Endothelial cell of umbilical vein (primary cell): ENCODE results near the gene GREB1. TPM values are rescaled to one million over a fixed set of nuclear protein-coding genes. Genes with fewer than 3 reads are reported as not detected.

Experiments used
- BruUV-seq: library from RNA; stranded (reverse); fragments of 400-500 nt; replicated peaks from 2 replicates; lab custom pipeline; 2021; lab: Mats Ljungman, UMichigan
- CTCF ChIA-PET: fragments of 300-600, 350-600 bp; sonication (Branson Sonifier 250); formaldehyde crosslinking; loops from one replicate; lab custom pipeline; 2021; ENCODE audit warnings: antibody characterized with exemption, inconsistent platforms; lab: Charles Lee
- POLR2A ChIA-PET: fragments of 300-600, 350-600 bp; sonication (Branson Sonifier 250); formaldehyde crosslinking; loops from one replicate; lab custom pipeline; 2021; ENCODE audit warnings: antibody characterized with exemption, inconsistent platforms; lab: Charles Lee
- DNase-seq: peaks from one replicate; pipeline ENCODE4 v3.0.0-alpha.2; 2011; ENCODE audit warnings: low read depth, low spot score
- FAIRE-seq: peaks from 2 replicates; lab custom pipeline; 2011; peaks lifted over from hg19 to GRCh38; lab: Jason Lieb, UNC
- H2AFZ ChIP-seq: 2 replicates; pipeline ENCODE4 v1.6.0; 2012; ENCODE audit warnings: low read depth, low read length, control low read depth, inconsistent platforms
- H3K27ac ChIP-seq: 2 replicates; pipeline ENCODE4 v1.5.1; 2011; ENCODE audit warnings: low read depth, mild to moderate bottlenecking, control low read depth, low read length, moderate library complexity; ENCODE audit not compliant: insufficient read depth
- H3K27me3 ChIP-seq, 2 experiments: 2 replicates each; pipeline versions ENCODE4 v1.6.0 to v1.6.1; 2011; ENCODE audit warnings: low read length in 2 of 2, mixed read lengths in 1 of 2; ENCODE audit not compliant: control insufficient read depth in 2 of 2, insufficient read depth in 2 of 2
- H3K36me3 ChIP-seq, 2 experiments: 2 replicates in 1 of 2; 3 replicates in 1 of 2; pipeline ENCODE4 v1.5.1; 2011; ENCODE audit warnings: low read length in 2 of 2, mild to moderate bottlenecking in 1 of 2, moderate library complexity in 1 of 2; ENCODE audit not compliant: control insufficient read depth in 2 of 2, insufficient read depth in 2 of 2; ENCODE audit errors: extremely low read depth in 1 of 2
- H3K4me1 ChIP-seq: 3 replicates; pipeline ENCODE4 v1.5.1; 2011; ENCODE audit warnings: mild to moderate bottlenecking, low read length; ENCODE audit not compliant: control insufficient read depth, insufficient read depth; ENCODE audit errors: extremely low read depth
- H3K4me2 ChIP-seq: 2 replicates; pipeline ENCODE4 v1.6.1; 2011; ENCODE audit warnings: low read length, control low read depth, mixed read lengths; ENCODE audit not compliant: insufficient read depth
- H3K4me3 ChIP-seq, 3 experiments: fragments of 200-600 bp in 1 of 3; sonication (generic), shearing (Covaris generic) in 1 of 3; replicated peaks in 1 of 3; 2 replicates each; pipeline ENCODE4 v1.5.1; 2011 to 2016; ENCODE audit warnings: control low read depth in 3 of 3, low read length in 3 of 3, mild to moderate bottlenecking in 2 of 3, inconsistent platforms in 1 of 3, low read depth in 1 of 3, moderate library complexity in 1 of 3; ENCODE audit not compliant: insufficient read depth in 1 of 3
- H3K79me2 ChIP-seq: 2 replicates; pipeline ENCODE4 v1.6.0; 2012; ENCODE audit warnings: low read length, inconsistent platforms; ENCODE audit not compliant: control insufficient read depth, insufficient read depth
- H3K9ac ChIP-seq: replicated peaks from 2 replicates; pipeline ENCODE3; 2011; ENCODE audit warnings: low read length, control low read depth; ENCODE audit not compliant: insufficient read depth; ENCODE audit errors: extremely low read depth
- H3K9me1 ChIP-seq: replicated peaks from 3 replicates; pipeline ENCODE4 v1.6.0; 2011; ENCODE audit warnings: mild to moderate bottlenecking, low read length; ENCODE audit not compliant: control insufficient read depth, insufficient read depth; ENCODE audit errors: extremely low read depth
- H3K9me3 ChIP-seq: replicated peaks from 2 replicates; pipeline ENCODE4 v1.5.1; 2012; ENCODE audit warnings: low read length, inconsistent platforms; ENCODE audit not compliant: control insufficient read depth, insufficient read depth
- H4K20me1 ChIP-seq: replicated peaks from 2 replicates; pipeline ENCODE3; 2011; ENCODE audit warnings: mild to moderate bottlenecking, low read length; ENCODE audit not compliant: control insufficient read depth, insufficient read depth; ENCODE audit errors: extremely low read depth
- EZH2 ChIP-seq: IDR thresholded peaks from 2 replicates; pipeline ENCODE4 v1.6.1; 2012; ENCODE audit warnings: borderline replicate concordance, low read depth, mild to moderate bottlenecking, moderate library complexity, low read length, inconsistent platforms; ENCODE audit not compliant: severe bottlenecking
- FOS ChIP-seq: IDR thresholded peaks from 2 replicates; pipeline ENCODE4 v1.6.1; 2011; ENCODE audit warnings: mild to moderate bottlenecking, low read length, moderate library complexity, borderline replicate concordance; ENCODE audit not compliant: insufficient read depth
- GATA2 ChIP-seq: IDR thresholded peaks from 2 replicates; pipeline ENCODE4 v1.7.0; 2011; ENCODE audit warnings: low read depth, mild to moderate bottlenecking, moderate library complexity, mixed read lengths, low read length; ENCODE audit not compliant: insufficient read length, insufficient read depth
- JUN ChIP-seq: IDR thresholded peaks from 2 replicates; pipeline ENCODE4 v1.6.1; 2011; ENCODE audit warnings: borderline replicate concordance, low read depth; ENCODE audit not compliant: insufficient read length, insufficient read depth
- MAX ChIP-seq: IDR thresholded peaks from 2 replicates; pipeline ENCODE4 v1.6.1; 2011; ENCODE audit not compliant: insufficient read depth, insufficient read length
- dilution Hi-C: fragments of 300-500 bp; cut with MboI; formaldehyde crosslinking; loops from one replicate; pipeline ENCODE4 v1.15.0; 2019; ENCODE audit warnings: low sequenced_read_pairs; ENCODE audit not compliant: extremely low pct_ligation_motif_present
- intact Hi-C: fragments of 100-400 bp; cut with micrococcal nuclease; formaldehyde crosslinking; loops from one replicate; pipeline ENCODE4 v1.10.0; 2022
- polyA plus RNA-seq, 4 experiments: library from polyadenylated mRNA; depleted of rRNA in 3 of 4; stranded (reverse) in 3 of 4; unstranded in 1 of 4; fragments of >200 nt; gene quantifications; 2 replicates each; pipeline versions ENCODE4 v1.2.1 to v1.2.3, GENCODE V29; 2011 to 2012; ENCODE audit warnings: missing spikeins in 1 of 4
- total RNA-seq: library from RNA; stranded (reverse); gene quantifications from 2 replicates; pipeline ENCODE4 v1.2.3, GENCODE V29; 2021
- TF ChIP-seq, protein P1 (sequence below), 2 donors: IDR thresholded peaks; 1 replicate in 1 of 2; 2 replicates in 1 of 2; pipeline ENCODE4 v1.5.1; 2011; ENCODE audit warnings: low read length in 2 of 2, mild to moderate bottlenecking in 2 of 2, moderate library complexity in 2 of 2, control low read depth in 1 of 2, inconsistent platforms in 1 of 2, low read depth in 1 of 2; ENCODE audit not compliant: insufficient read depth in 1 of 2; ENCODE audit errors: extremely low read depth in 1 of 2

GREB1 gene
- total and polyA plus RNA-seq, 2 donors (not counting 3 experiments of a cell fraction or from before 2014, with no cell fraction given), result 0.17 to 0.58 TPM

DNA sequence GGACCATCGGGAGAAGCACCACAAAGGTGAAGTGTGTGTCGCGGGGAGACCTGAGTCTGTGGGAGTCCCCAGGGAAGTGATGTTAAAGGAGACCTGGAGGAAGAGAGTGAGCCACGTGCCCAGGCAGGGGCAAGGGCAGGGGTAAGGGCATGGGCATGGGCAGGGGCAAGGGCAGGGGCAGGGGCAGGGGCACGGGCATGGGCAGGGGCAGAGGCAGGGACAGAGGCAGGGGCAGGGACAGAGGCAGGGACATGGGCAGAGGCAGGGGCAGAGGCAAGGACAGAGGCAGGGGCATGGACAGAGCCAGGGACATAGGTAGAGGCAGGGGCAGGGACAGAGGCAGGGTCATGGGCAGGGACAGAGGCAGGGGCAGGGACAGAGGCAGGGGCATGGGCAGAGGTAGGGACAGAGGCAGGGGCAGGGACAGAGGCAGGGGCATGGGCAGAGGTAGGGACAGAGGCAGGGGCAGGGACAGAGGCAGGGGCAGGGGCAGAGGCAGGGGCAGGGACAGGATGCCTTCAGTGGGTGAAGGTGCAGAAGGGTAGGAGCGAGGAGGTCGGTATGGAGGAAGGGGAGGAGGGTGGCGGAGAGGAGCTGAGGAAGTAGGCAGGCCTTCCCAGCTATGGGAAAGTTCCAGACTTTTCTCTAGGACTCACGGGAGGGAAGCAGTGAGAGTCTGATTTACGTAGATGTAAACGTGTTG lies 102.9 kb downstream of the GREB1 start:
- Histone ChIP-seq H3K4me1 (no peaks in the 10 kb centered on the region), H3K4me2 (no peak overlapping the region), H3K9me1 (no peaks in the 10 kb centered on the region), H4K20me1 (no peaks in the 10 kb centered on the region), H3K4me3 (no peak overlapping the region), H3K36me3 (no peaks in the 10 kb centered on the region), H3K79me2 (no peaks in the 10 kb centered on the region), H3K27ac (no peak overlapping the region), H3K27me3 (no peaks in the 10 kb centered on the region), H2AFZ (no peak overlapping the region), H3K9ac (no peak overlapping the region), H3K9me3 (no peaks in the 10 kb centered on the region)
- FAIRE-seq (no peak), DNase-seq (no peak)
- no peak for TF ChIP-seq JUN
- no peak for TF ChIP-seq MAX
- POLR2A ChIA-PET, result no interaction called here
- CTCF ChIA-PET, result no interaction called here
- BruUV-seq, result no TSS peak
- intact Hi-C loops, result no loop called here
- dilution Hi-C loops, result no loop called here

GRCh38 chr2:11637546-11637945 lies 103.7 kb downstream of the GREB1 start:
- CTCF ChIA-PET, result no interaction called here
- H3K4me2 ChIP-seq, result no peak overlapping the region
- H3K79me2 ChIP-seq, result no peaks in the 10 kb centered on the region
- H3K4me3 ChIP-seq, result no peak overlapping the region
- H3K36me3 ChIP-seq, result no peaks in the 10 kb centered on the region
- intact Hi-C loops (no loop called here), dilution Hi-C loops (no loop called here)
- no peaks in the 10 kb centered on the region for H3K27me3 ChIP-seq
- FAIRE-seq, result no peak
- no peak overlapping the region for H2AFZ ChIP-seq
- POLR2A ChIA-PET, result no interaction called here
- TF ChIP-seq, protein P1, sequence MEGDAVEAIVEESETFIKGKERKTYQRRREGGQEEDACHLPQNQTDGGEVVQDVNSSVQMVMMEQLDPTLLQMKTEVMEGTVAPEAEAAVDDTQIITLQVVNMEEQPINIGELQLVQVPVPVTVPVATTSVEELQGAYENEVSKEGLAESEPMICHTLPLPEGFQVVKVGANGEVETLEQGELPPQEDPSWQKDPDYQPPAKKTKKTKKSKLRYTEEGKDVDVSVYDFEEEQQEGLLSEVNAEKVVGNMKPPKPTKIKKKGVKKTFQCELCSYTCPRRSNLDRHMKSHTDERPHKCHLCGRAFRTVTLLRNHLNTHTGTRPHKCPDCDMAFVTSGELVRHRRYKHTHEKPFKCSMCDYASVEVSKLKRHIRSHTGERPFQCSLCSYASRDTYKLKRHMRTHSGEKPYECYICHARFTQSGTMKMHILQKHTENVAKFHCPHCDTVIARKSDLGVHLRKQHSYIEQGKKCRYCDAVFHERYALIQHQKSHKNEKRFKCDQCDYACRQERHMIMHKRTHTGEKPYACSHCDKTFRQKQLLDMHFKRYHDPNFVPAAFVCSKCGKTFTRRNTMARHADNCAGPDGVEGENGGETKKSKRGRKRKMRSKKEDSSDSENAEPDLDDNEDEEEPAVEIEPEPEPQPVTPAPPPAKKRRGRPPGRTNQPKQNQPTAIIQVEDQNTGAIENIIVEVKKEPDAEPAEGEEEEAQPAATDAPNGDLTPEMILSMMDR (IDR thresholded peaks at IDR 0.05; ENCODE audit: extremely low read depth in 1 of 2, insufficient read depth in 1 of 2, low read depth in 1 of 2, low read length in 2 of 2), result no peak
- no peak for TF ChIP-seq FOS
- no peak for TF ChIP-seq GATA2
- TF ChIP-seq EZH2, result no peak
- H3K4me1 ChIP-seq, result no peaks in the 10 kb centered on the region
- H3K27ac ChIP-seq, result no peak overlapping the region
- H3K9me1 ChIP-seq, result no peaks in the 10 kb centered on the region
- H3K9ac ChIP-seq, result no peak overlapping the region
- H3K9me3 ChIP-seq, result no peaks in the 10 kb centered on the region
- H4K20me1 ChIP-seq, result no peaks in the 10 kb centered on the region
- BruUV-seq, result no TSS peak
- DNase-seq, result no peak
